Fibroblast of lung (primary cell): ENCODE data around the gene ACO2.

Experiments used
- CTCF ChIP-seq, 2 donors: IDR thresholded peaks in 1 of 2; conservative IDR thresholded peaks in 1 of 2; 1 replicate in 1 of 2; 2 replicates in 1 of 2; pipeline ENCODE4 v1.5.1; 2011 to 2012; ENCODE audit warnings: low read length in 2 of 2, control low read depth in 1 of 2, inconsistent platforms in 1 of 2, low read depth in 1 of 2, mild to moderate bottlenecking in 1 of 2
- EZH2 ChIP-seq: IDR thresholded peaks from 2 replicates; pipeline ENCODE4 v1.5.1; 2012; ENCODE audit warnings: low read length, control low read depth, mild to moderate bottlenecking; ENCODE audit errors: missing control alignments

GRCh38 chr22:41485033-41485432 is 16.1 kb downstream of the ACO2 start:
- TF ChIP-seq CTCF (conservative IDR thresholded peaks at IDR 0.05 in 1 of 2, IDR thresholded peaks at IDR 0.05 in 1 of 2; ENCODE audit: low read depth in 1 of 2, low read length in 2 of 2), result no peak
- TF ChIP-seq EZH2, result no peak
